H9 (cell line): ENCODE data around the gene E2F4. TPM values are rescaled to one million over a fixed set of nuclear protein-coding genes. Genes with fewer than 3 reads are reported as not detected.

Experiments
- DNase-seq: peaks from one replicate; pipeline ENCODE4 v3.0.0-alpha.2; 2017
- H2AFZ ChIP-seq: one replicate; pipeline ENCODE4 v1.6.1; 2013; ENCODE audit warnings: mild to moderate bottlenecking, low read length, control low read depth, moderate library complexity
- H2AK5ac ChIP-seq: 2 replicates; pipeline ENCODE4 v1.6.1; 2013; ENCODE audit warnings: low read length, control low read depth, mixed read lengths; ENCODE audit not compliant: insufficient read length
- H2BK120ac ChIP-seq: one replicate; pipeline ENCODE4 v1.6.1; 2013; ENCODE audit warnings: low read depth, mild to moderate bottlenecking, low read length, control low read depth, inconsistent platforms; ENCODE audit not compliant: poor library complexity, severe bottlenecking
- H2BK12ac ChIP-seq: 2 replicates; pipeline ENCODE4 v1.6.1; 2013; ENCODE audit warnings: low read length, control low read depth, mixed read lengths, low read depth; ENCODE audit not compliant: insufficient read length
- H2BK15ac ChIP-seq: 2 replicates; pipeline ENCODE4 v1.6.1; 2013; ENCODE audit warnings: low read depth, low read length, control low read depth
- H2BK20ac ChIP-seq: one replicate; pipeline ENCODE4 v1.6.1; 2013; ENCODE audit warnings: low read depth, mild to moderate bottlenecking, low read length, control low read depth, inconsistent platforms; ENCODE audit not compliant: poor library complexity, severe bottlenecking
- H2BK5ac ChIP-seq: 2 replicates; pipeline ENCODE4 v1.6.1; 2013; ENCODE audit warnings: low read length, control low read depth, mixed read lengths; ENCODE audit not compliant: insufficient read length
- H3K14ac ChIP-seq: 2 replicates; pipeline ENCODE4 v1.6.1; 2013; ENCODE audit warnings: low read length, control low read depth; ENCODE audit not compliant: insufficient read depth
- H3K18ac ChIP-seq: 2 replicates; pipeline ENCODE4 v1.6.1; 2013; ENCODE audit warnings: low read depth, mild to moderate bottlenecking, mixed read lengths, low read length, control low read depth; ENCODE audit not compliant: insufficient read length
- H3K23ac ChIP-seq: 2 replicates; pipeline ENCODE4 v1.6.1; 2013; ENCODE audit warnings: low read length, control low read depth, mixed read lengths, low read depth; ENCODE audit not compliant: insufficient read length
- H3K23me2 ChIP-seq: 2 replicates; pipeline ENCODE4 v1.6.1; 2013; ENCODE audit warnings: low read depth, mild to moderate bottlenecking, mixed read lengths, low read length, control low read depth; ENCODE audit not compliant: insufficient read length, poor library complexity, severe bottlenecking
- H3K27ac ChIP-seq: 2 replicates; pipeline ENCODE4 v1.5.1; 2013; ENCODE audit warnings: low read length, control low read depth, mixed read lengths, low read depth; ENCODE audit not compliant: insufficient read length
- H3K27me3 ChIP-seq: 2 replicates; pipeline ENCODE4 v1.6.1; 2013; ENCODE audit warnings: low read length, control low read depth, inconsistent platforms; ENCODE audit not compliant: insufficient read depth
- H3K4ac ChIP-seq: 2 replicates; pipeline ENCODE4 v1.6.1; 2013; ENCODE audit warnings: low read depth, mild to moderate bottlenecking, control low read depth, inconsistent platforms, low read length, moderate library complexity
- H3K4me1 ChIP-seq: 2 replicates; pipeline ENCODE4 v1.6.1; 2013; ENCODE audit warnings: low read length, control low read depth, inconsistent platforms; ENCODE audit not compliant: insufficient read depth
- H3K4me2 ChIP-seq: 2 replicates; pipeline ENCODE4 v1.6.1; 2013; ENCODE audit warnings: low read length, control low read depth, mixed read lengths; ENCODE audit not compliant: insufficient read length, insufficient read depth
- H3K56ac ChIP-seq: 2 replicates; pipeline ENCODE4 v1.6.1; 2013; ENCODE audit warnings: low read depth, mild to moderate bottlenecking, mixed read lengths, low read length, control low read depth; ENCODE audit not compliant: insufficient read length
- H3K79me1 ChIP-seq: 2 replicates; pipeline ENCODE4 v1.6.1; 2013; ENCODE audit warnings: low read depth, mild to moderate bottlenecking, moderate library complexity, low read length, control low read depth, inconsistent platforms; ENCODE audit not compliant: insufficient read depth, poor library complexity, severe bottlenecking
- H3K79me2 ChIP-seq: 2 replicates; pipeline ENCODE4 v1.6.1; 2013; ENCODE audit warnings: low read length, control low read depth, inconsistent platforms; ENCODE audit not compliant: insufficient read depth
- H3K9ac ChIP-seq: 2 replicates; pipeline ENCODE4 v1.6.1; 2013; ENCODE audit warnings: low read length, control low read depth, mixed read lengths; ENCODE audit not compliant: insufficient read length; ENCODE audit errors: extremely low read depth
- H3K9me3 ChIP-seq: one replicate; pipeline ENCODE4 v1.6.1; 2013; ENCODE audit warnings: low read depth, low read length, inconsistent platforms; ENCODE audit not compliant: control insufficient read depth
- H3T11ph ChIP-seq: one replicate; pipeline ENCODE4 v1.6.1; 2013; ENCODE audit warnings: mild to moderate bottlenecking, low read length, control low read depth, inconsistent platforms
- H4K20me1 ChIP-seq: one replicate; pipeline ENCODE4 v1.6.1; 2013; ENCODE audit not compliant: control insufficient read depth, insufficient read length, insufficient read depth
- H4K5ac ChIP-seq: 2 replicates; pipeline ENCODE4 v1.6.1; 2013; ENCODE audit warnings: low read depth, mild to moderate bottlenecking, mixed read lengths, low read length, control low read depth; ENCODE audit not compliant: insufficient read length
- H4K8ac ChIP-seq: replicated peaks from 2 replicates; pipeline ENCODE4 v1.6.1; 2013; ENCODE audit warnings: low read length, control low read depth, mixed read lengths, low read depth; ENCODE audit not compliant: insufficient read length
- H4K91ac ChIP-seq: 2 replicates; pipeline ENCODE4 v1.6.1; 2013; ENCODE audit warnings: low read depth, mild to moderate bottlenecking, moderate library complexity, mixed read lengths, low read length, control low read depth; ENCODE audit not compliant: insufficient read length
- H3K27ac Mint-ChIP-seq, 3 experiments: 2 replicates in 2 of 3; 3 replicates in 1 of 3; pipeline ENCODE4 v1.8.0; 2020 to 2021; ENCODE audit warnings: mixed read lengths in 3 of 3, mild to moderate bottlenecking in 1 of 3, moderate library complexity in 1 of 3
- H3K27me3 Mint-ChIP-seq: 2 replicates; pipeline ENCODE4 v1.8.0; 2021; ENCODE audit warnings: low read depth, mild to moderate bottlenecking, moderate library complexity, mixed read lengths
- H3K36me3 Mint-ChIP-seq, 3 experiments: 2 replicates in 2 of 3; 3 replicates in 1 of 3; pipeline ENCODE4 v1.8.0; 2020 to 2021; ENCODE audit warnings: low read depth in 3 of 3, mixed read lengths in 3 of 3; ENCODE audit not compliant: insufficient read depth in 1 of 3
- H3K4me1 Mint-ChIP-seq, 2 experiments: 2 replicates each; pipeline ENCODE4 v1.8.0; 2020; ENCODE audit warnings: mixed read lengths in 2 of 2
- H3K4me3 Mint-ChIP-seq, 2 experiments: 2 replicates in 1 of 2; 3 replicates in 1 of 2; pipeline ENCODE4 v1.8.0; 2020 to 2021; ENCODE audit warnings: mild to moderate bottlenecking in 2 of 2, mixed read lengths in 2 of 2, moderate library complexity in 1 of 2
- H3K9me3 Mint-ChIP-seq, 2 experiments: 2 replicates in 1 of 2; 3 replicates in 1 of 2; pipeline ENCODE4 v1.8.0; 2020; ENCODE audit warnings: mild to moderate bottlenecking in 2 of 2, mixed read lengths in 2 of 2, moderate library complexity in 1 of 2
- CTCF ChIP-seq: fragments of 200-600 bp; sonication (generic); conservative IDR thresholded peaks from 3 replicates; pipeline ENCODE4 v1.8.0; 2021; ENCODE audit warnings: antibody characterized with exemption, mild to moderate bottlenecking
- WGBS: extraction: QIAGEN DNeasy Blood & Tissue Kit; methylation state at CpG from one replicate; pipeline ENCODE4 v1.1.7; 2013; ENCODE audit warnings: missing lambda C conversion rate, low lambda C conversion rate, mixed read lengths; ENCODE audit not compliant: insufficient read length; ENCODE audit errors: extremely low coverage; 5-methylcytosine and 5-hydroxymethylcytosine counted together
- total RNA-seq: library from RNA; stranded (reverse); gene quantifications from 2 replicates; pipeline ENCODE4 v1.2.1, GENCODE V29; 2021

The E2F4 gene
- total RNA-seq, 1 experiment from 2014 or later = 116 TPM

GRCh38 chr16:67235816-67236562, 44.0 kb downstream of the E2F4 start:
- H3K27me3 ChIP-seq = no peaks in the 10 kb centered on the region
- no peaks in the 10 kb centered on the region for H3K9me3 Mint-ChIP-seq
- H3K9me3 ChIP-seq = no peaks in the 10 kb centered on the region
- H3K4me3 Mint-ChIP-seq = peak overlapping the region in 1 of 2 experiments; percentile 51; a peak in 1 of 5 replicates
- no peak overlapping the region for H3K9ac ChIP-seq
- H3K27ac Mint-ChIP-seq = peak overlapping the region; percentile 34 to 48 (median 44); a peak in 3 of 7 replicates
- H3K18ac ChIP-seq = no peak overlapping the region
- H4K20me1 ChIP-seq = no peaks in the 10 kb centered on the region
- H3K36me3 Mint-ChIP-seq = peaks cover 24 to 75% (median 48%) of the 10 kb centered on the region in 3 experiments
- H3K23me2 ChIP-seq = no peaks in the 10 kb centered on the region
- no peak overlapping the region for H3K4ac ChIP-seq
- H2BK5ac ChIP-seq = no peak overlapping the region
- no peak overlapping the region for H4K5ac ChIP-seq
- no peak overlapping the region for H2BK12ac ChIP-seq
- H3K4me2 ChIP-seq = no peak overlapping the region
- H2BK20ac ChIP-seq = no peak overlapping the region
- H3K14ac ChIP-seq = no peak overlapping the region
- H3K4me1 Mint-ChIP-seq = peaks cover 4 to 10% of the 10 kb centered on the region in 2 experiments; a peak in 3 of 4 replicates
- H2AFZ ChIP-seq = no peak overlapping the region
- H4K91ac ChIP-seq = no peak overlapping the region
- WGBS = no CpG with 5 or more reads among the region's 17 CpGs
- H2BK120ac ChIP-seq = no peak overlapping the region
- H3K79me1 ChIP-seq = peaks cover 4% of the 10 kb centered on the region
- TF ChIP-seq CTCF = no peak
- H3K27me3 Mint-ChIP-seq = no peaks in the 10 kb centered on the region
- H4K8ac ChIP-seq = no peak overlapping the region
- no peaks in the 10 kb centered on the region for H3K79me2 ChIP-seq
- H3K27ac ChIP-seq = no peak overlapping the region
- peak; percentile 19 for DNase-seq
- H2AK5ac ChIP-seq = no peak overlapping the region
- H3T11ph ChIP-seq = no peak overlapping the region
- peaks cover 3% of the 10 kb centered on the region; the same call in 1 of the 2 replicates for H3K4me1 ChIP-seq
- H3K56ac ChIP-seq = no peak overlapping the region
- no peak overlapping the region for H2BK15ac ChIP-seq
- no peak overlapping the region for H3K23ac ChIP-seq
